Mammary microvascular endothelial cell (primary cell): ENCODE measurements around the gene NDUFA6. TPM values are rescaled to one million over a fixed set of nuclear protein-coding genes. Genes with fewer than 3 reads are reported as not detected.

Experiments
- total RNA-seq: library from RNA; depleted of rRNA; stranded (reverse); fragments of >200 nt; gene quantifications from 2 replicates; pipeline ENCODE4 v1.2.3, GENCODE V29; 2015

The NDUFA6 gene
- 75.2 and 91.4 TPM in 2 replicates for total RNA-seq

DNA sequence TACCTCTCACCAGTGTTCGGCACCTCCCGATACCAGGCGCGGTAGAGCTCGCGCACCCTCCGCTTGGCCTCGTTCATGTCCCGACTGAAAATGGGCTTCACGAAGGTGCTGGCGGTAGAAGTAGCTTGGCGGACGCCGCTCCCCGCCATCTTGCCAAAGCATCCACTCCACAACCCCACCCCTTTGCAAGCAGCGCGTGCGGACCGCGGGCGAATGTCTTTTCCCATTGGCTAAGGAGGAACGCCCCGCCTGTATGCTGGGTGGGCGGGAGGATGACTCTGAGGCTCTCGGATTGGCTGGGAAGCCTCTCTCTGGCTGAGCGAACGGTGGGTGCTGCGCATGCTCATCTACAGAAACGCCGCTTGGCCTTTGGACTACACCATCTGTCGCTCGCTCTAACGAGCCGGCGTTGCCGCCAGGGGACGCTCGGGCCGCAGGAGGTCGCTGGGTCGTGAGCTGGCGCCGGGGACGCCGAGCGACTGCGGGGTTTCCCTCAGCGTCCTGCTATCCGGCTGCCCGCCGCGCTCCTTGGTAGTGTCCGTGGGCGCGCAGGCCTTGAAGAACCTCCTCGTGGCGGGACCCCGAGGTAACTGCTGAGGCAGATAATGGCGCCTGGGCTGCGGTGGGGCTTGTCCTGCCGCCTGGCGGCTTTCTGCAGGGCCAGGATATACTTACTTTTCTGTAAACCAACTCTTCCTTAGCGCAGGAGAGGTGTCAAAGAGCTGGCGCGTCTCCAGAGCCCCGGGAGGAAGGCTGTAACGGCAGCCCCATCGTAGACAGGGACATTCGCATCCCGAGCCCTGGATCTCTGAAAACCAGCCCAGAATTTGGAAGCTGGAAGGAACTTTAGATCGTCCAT lies at the start of gene NDUFA6:
Gene NDUFA6, minus strand, starts transcription at position 177 of the 859 bp plus-strand sequence. Its CDS starts 28 bp downstream, at position 149.

DNA sequence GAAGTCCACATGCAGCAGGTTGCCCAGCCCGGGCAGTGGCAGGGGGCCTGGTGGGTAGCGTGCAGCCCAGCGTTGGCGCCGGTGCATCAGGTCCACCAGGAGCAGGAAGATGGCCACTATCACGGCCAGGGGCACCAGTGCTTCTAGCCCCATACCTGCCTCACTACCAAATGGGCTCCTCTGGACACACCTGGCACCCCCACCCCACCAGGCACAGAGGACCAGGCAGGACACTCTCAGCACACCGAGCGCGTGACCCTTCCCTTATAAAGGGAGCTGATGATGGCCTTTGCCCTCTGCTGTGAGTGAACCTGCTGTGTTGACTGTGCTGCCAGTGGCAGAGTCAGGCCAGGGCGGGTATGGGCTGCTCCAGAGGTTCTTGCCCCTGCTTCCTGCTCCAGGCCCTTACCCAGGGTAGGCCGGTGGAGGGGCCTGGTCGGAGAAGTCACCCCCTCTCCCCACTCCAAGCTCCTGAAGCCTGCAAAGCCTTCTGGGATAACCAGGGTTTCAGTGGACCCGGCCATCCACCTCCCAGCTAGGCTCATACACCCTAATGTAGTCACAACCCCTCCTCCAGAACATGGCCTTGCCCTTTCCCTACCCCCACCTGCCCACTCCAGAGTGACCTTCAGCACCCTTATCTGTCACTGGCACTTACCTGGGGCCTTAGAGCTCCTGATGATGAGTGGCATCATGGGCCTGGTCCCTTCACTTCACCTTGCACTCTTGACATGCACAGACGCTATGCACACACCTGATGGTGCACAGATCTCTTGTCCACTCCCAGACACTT lies 40.3 kb upstream of the NDUFA6 start, which contains the start of gene CYP2D6:
Gene CYP2D6, minus strand, starts transcription at position 172 of the 793 bp plus-strand sequence. Its CDS starts 19 bp downstream, at position 153.

DNA sequence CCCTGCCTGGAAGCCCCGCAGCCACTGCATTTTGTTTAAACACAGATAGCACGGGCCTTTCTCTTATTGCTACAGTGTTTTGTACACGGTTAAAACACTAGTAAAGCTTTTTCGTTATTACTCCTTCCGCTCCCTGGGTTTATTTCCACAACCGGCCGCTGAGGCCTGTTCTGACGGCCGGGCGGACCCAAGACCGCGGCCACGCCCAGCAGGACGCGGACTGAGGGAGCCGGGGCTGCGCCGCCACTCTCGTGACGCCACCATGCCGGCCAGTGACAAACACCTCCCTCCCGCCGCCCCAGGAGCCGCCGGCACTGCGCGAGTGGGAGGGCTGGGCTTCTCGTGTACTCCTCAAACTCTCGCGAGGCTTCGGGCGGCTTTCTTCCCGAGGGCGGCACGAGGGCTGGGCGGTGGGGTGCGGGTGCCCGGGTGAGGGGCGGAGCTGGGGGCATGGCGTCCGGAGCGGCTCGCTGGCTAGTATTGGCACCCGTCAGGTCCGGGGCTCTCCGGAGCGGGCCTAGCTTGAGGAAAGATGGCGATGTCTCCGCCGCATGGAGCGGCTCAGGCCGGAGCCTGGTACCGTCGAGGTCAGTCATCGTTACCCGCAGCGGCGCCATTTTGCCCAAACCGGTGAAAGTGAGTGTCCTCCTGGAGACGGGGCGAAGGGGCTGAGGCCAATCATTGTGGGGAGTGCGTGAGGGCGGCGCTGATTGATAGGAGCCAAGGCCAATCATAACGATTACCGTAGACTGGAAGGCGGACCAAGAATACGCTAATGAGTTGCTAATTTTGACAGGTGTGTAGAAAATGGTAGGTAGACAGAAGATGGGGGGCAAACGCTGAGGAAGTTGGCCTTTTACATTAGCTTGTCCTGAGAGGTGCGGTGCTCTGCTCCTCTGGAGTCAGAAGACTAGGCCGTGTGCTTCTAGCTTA lies 11.0 kb downstream of the NDUFA6 start, which contains the start of gene SMDT1:
Gene SMDT1, plus strand, starts transcription at position 382 of the 933 bp plus-strand sequence. Its CDS starts 69 bp downstream, at position 451.

DNA sequence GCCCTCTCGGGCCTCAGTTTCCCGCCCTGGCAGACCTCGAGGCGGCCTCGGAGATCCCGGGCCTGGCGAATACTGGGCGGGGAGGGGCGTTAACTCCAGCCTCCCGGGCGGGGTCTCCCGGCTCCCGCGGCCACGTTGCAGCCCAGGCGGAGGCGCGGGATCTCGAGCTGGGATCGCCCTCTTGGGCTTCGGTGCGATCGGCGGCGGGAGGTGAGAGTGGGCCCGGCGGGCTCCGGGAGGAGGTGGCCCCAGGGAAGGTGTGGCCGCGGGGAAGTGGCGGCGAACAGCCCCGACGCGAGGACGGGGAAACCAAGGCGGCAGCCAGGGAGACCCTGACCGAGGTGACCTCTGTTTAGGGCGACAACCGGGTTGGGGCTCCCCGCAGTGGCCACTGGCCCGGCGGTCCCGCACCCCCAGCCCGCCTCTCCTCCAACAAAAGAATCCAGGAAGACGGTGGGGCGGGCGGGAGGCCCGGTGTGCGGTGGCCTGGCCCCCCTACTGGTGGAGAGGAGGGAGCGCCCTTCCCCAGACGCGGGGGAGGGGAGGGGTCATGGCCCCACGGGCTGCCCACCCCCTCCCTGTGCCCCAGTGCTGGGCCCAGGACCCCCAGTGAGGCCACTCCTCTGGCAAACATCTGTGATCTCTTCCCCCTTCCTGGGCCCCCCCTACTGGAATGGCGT lies 16.3 kb downstream of the NDUFA6 start, which contains the start of gene PHETA2:
Gene PHETA2, plus strand, starts transcription at position 117 of the 680 bp plus-strand sequence. CDS start 3,046 bp downstream, outside the sequence.

DNA sequence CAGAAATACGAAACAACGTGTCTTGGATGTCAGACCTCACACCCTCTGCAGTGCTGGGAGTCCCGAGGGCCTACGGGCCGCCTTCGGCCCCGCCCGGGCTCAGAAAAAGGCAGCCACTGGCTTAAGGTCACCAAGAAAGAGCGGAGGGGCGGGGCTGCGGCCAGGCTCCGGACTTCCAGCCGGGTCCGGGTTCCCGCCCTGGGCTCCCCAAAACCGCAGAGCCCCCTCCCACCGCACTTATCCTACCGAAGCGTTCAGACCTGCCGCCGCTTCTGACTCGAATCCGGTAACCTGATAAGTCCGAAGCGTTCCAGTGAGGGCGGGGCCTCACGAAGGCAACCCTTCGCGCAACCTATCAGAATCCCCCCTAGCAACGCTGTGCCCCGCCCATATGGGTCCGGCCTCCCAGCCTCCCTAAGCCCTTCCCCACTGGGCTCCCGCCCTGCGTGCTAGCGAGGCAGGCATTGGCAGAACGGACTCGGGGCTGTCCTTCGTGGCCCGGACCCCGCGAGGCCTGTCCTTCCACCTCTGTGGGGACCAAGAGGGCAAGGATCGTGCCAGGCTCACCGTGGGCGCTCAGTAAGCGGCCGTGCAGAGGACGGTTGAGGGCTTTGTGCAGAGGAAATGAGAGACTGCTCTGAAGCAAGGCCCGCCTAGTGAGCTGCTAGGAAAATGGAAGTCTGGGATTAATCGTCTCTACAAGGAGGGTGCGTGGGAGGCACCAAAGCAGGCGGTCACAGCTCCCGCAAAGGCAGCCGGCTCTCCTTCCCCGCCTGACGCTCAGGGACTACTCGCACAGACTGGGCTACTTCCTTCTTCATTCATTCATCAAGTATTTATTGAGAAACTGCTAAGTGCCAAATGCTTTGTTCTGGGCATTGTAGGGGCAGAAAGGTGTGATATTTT lies 19.8 kb downstream of the NDUFA6 start, which contains the start of gene NAGA:
Gene NAGA, minus strand, starts transcription at position 296 of the 906 bp plus-strand sequence. CDS start 515 bp downstream, outside the sequence.

Other genes with a start within 250 kb of the NDUFA6 start
- gene SHISA8, start 175.7 kb downstream of the NDUFA6 start, total RNA-seq = not detected in 2 replicates
- gene TNFRSF13C, start 164.0 kb downstream of the NDUFA6 start, total RNA-seq = 0.15 and 0.20 TPM in 2 replicates
- gene CENPM, start 143.6 kb downstream of the NDUFA6 start, total RNA-seq = 33.7 and 41.1 TPM in 2 replicates
- gene SEPTIN3, start 121.3 kb downstream of the NDUFA6 start, total RNA-seq = not detected in 2 replicates
- 0.07 TPM in 1 of 2 replicates, not detected in the other for gene WBP2NL, start 92.0 kb downstream of the NDUFA6 start, total RNA-seq
- gene NAGA, start 20.0 kb downstream of the NDUFA6 start, total RNA-seq = 57.2 and 64.5 TPM in 2 replicates
- gene PHETA2, start 16.5 kb downstream of the NDUFA6 start, total RNA-seq = 12.5 and 14.0 TPM in 2 replicates
- gene SMDT1, start 11.1 kb downstream of the NDUFA6 start, total RNA-seq = 2.3 and 4.3 TPM in 2 replicates
- gene CYP2D6, start 40.0 kb upstream of the NDUFA6 start, total RNA-seq = not detected in 2 replicates
- gene TCF20, start 179.9 kb upstream of the NDUFA6 start, total RNA-seq = 19.9 and 21.1 TPM in 2 replicates